Adrenal gland (tissue), 5 donors: ENCODE results near the gene SUGP1.

Experiments
- POLR2A ChIP-seq, 2 donors: fragments of 450-650 bp; IDR thresholded peaks; one replicate each; pipeline ENCODE4 v1.6.1; 2017; ENCODE audit warnings: antibody characterized with exemption in 2 of 2, mild to moderate bottlenecking in 2 of 2, moderate library complexity in 1 of 2
- TF ChIP-seq, protein P1 (sequence below), 6 experiments: fragments of 450-650 bp in 4 of 6; fragments of 200-600 bp in 2 of 6; sonication (generic) in 1 of 6; IDR thresholded peaks; 1 replicate in 5 of 6; 2 replicates in 1 of 6; pipeline versions ENCODE4 v1.5.1 to v1.8.0; 2016 to 2021; ENCODE audit warnings: antibody characterized with exemption in 6 of 6, mild to moderate bottlenecking in 2 of 6, moderate library complexity in 1 of 6
- donor health status: DM: no; HTN: no; CAD: no.

GRCh38 chr19:19355606-19356139, 35.4 kb upstream of the SUGP1 start:
- TF ChIP-seq, protein P1, sequence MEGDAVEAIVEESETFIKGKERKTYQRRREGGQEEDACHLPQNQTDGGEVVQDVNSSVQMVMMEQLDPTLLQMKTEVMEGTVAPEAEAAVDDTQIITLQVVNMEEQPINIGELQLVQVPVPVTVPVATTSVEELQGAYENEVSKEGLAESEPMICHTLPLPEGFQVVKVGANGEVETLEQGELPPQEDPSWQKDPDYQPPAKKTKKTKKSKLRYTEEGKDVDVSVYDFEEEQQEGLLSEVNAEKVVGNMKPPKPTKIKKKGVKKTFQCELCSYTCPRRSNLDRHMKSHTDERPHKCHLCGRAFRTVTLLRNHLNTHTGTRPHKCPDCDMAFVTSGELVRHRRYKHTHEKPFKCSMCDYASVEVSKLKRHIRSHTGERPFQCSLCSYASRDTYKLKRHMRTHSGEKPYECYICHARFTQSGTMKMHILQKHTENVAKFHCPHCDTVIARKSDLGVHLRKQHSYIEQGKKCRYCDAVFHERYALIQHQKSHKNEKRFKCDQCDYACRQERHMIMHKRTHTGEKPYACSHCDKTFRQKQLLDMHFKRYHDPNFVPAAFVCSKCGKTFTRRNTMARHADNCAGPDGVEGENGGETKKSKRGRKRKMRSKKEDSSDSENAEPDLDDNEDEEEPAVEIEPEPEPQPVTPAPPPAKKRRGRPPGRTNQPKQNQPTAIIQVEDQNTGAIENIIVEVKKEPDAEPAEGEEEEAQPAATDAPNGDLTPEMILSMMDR (IDR thresholded peaks at IDR 0.05), result no peak
- no peak for TF ChIP-seq POLR2A (IDR thresholded peaks at IDR 0.05)
